Progenitor cell of endocrine pancreas (in vitro differentiated cells): ENCODE data around the gene TEKT2. TPM values are rescaled to one million over a fixed set of nuclear protein-coding genes. Genes with fewer than 3 reads are reported as not detected.

Source experiments
- DNase-seq: peaks from one replicate; pipeline ENCODE4 v3.0.0; 2021; ENCODE audit warnings: low spot score; ENCODE audit not compliant: unreplicated experiment
- H3K27ac Mint-ChIP-seq: 2 replicates; pipeline ENCODE4 v1.8.0; 2021; ENCODE audit warnings: mild to moderate bottlenecking, moderate library complexity, mixed read lengths
- H3K27me3 Mint-ChIP-seq: 2 replicates; pipeline ENCODE4 v1.8.0; 2021; ENCODE audit warnings: mixed read lengths
- H3K36me3 Mint-ChIP-seq: 2 replicates; pipeline ENCODE4 v1.8.0; 2022; ENCODE audit warnings: mixed read lengths; ENCODE audit not compliant: insufficient read depth
- H3K4me1 Mint-ChIP-seq: 2 replicates; pipeline ENCODE4 v1.8.0; 2021; ENCODE audit warnings: low read depth, mixed read lengths
- H3K4me3 Mint-ChIP-seq: 2 replicates; pipeline ENCODE4 v1.8.0; 2021; ENCODE audit warnings: low read depth, mild to moderate bottlenecking, moderate library complexity, mixed read lengths
- H3K9me3 Mint-ChIP-seq: 2 replicates; pipeline ENCODE4 v1.8.0; 2021; ENCODE audit warnings: low read depth, mixed read lengths
- total RNA-seq: library from RNA; stranded (reverse); gene quantifications from 2 replicates; pipeline ENCODE4 v1.2.1, GENCODE V29; 2021
- TF ChIP-seq, protein P1 (sequence below): fragments of 200-600 bp; sonication (generic); IDR thresholded peaks from one replicate; pipeline ENCODE4 v1.5.0; 2021; ENCODE audit warnings: antibody characterized with exemption, mild to moderate bottlenecking; ENCODE audit not compliant: unreplicated experiment

The TEKT2 gene
- total RNA-seq, 1 donor from 2014 or later = 20.2 TPM

DNA sequence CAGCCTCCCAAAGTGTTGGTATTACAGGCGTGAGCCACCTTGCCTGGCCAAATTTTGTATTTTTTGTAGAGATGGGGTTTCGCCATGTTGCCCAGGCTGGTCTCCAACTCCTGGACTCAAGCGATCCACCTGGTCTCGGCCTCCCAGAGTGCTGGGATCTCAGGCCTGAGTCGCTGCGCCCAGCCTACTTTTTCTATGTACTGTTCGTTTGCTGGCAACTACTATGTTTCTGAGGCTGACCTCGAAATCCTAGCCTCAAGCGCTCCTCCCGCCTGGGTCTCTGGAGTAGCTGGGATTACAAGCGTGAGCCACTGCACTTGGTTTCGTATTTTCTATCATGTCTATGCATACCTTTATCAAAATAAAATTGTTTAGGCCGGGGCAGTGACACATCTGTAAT lies 675 bp upstream of the TEKT2 start:
- Mint-ChIP-seq H3K4me3 (peak overlapping the region; percentile 73), H3K27me3 (no peaks in the 10 kb centered on the region), H3K9me3 (no peaks in the 10 kb centered on the region), H3K4me1 (peaks cover 6% of the 10 kb centered on the region), H3K27ac (no peak overlapping the region), H3K36me3 (no peaks in the 10 kb centered on the region)
- TF ChIP-seq, protein P1, sequence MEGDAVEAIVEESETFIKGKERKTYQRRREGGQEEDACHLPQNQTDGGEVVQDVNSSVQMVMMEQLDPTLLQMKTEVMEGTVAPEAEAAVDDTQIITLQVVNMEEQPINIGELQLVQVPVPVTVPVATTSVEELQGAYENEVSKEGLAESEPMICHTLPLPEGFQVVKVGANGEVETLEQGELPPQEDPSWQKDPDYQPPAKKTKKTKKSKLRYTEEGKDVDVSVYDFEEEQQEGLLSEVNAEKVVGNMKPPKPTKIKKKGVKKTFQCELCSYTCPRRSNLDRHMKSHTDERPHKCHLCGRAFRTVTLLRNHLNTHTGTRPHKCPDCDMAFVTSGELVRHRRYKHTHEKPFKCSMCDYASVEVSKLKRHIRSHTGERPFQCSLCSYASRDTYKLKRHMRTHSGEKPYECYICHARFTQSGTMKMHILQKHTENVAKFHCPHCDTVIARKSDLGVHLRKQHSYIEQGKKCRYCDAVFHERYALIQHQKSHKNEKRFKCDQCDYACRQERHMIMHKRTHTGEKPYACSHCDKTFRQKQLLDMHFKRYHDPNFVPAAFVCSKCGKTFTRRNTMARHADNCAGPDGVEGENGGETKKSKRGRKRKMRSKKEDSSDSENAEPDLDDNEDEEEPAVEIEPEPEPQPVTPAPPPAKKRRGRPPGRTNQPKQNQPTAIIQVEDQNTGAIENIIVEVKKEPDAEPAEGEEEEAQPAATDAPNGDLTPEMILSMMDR = no peak
- DNase-seq = no peak

GRCh38 chr1:36084497-36085115 lies 712 bp downstream of the TEKT2 start:
- DNase-seq = no peak
- Mint-ChIP-seq H3K27ac (peak overlapping the region; percentile 69), H3K4me3 (peak overlapping the region; percentile 73), H3K9me3 (no peaks in the 10 kb centered on the region), H3K36me3 (no peaks in the 10 kb centered on the region), H3K27me3 (no peaks in the 10 kb centered on the region), H3K4me1 (peaks cover 11% of the 10 kb centered on the region)
- TF ChIP-seq, protein P1 = no peak

DNA sequence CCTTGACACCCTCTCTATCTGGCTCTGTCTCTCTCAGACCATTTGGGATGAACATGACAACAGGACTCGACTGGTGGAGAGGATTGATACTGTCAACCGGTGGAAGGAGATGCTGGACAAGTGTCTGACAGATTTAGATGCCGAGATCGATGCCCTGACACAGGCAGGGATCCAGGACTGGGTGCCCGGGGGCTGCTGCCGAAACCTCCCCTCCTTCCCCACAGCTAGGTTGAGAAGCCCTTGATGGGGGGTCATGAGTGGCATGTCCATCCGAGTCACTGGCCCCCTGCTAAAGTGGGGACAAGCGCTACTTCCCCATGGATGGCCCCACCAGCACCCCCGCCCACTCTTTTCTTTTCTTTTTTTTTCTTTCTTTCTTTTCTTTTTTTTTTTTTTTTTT lies 1.2 kb downstream of the TEKT2 start:
- H3K27ac Mint-ChIP-seq = no peak overlapping the region
- no peaks in the 10 kb centered on the region for H3K9me3 Mint-ChIP-seq
- H3K27me3 Mint-ChIP-seq = no peaks in the 10 kb centered on the region
- TF ChIP-seq, protein P1 = no peak
- DNase-seq = no peak
- H3K4me1 Mint-ChIP-seq = peaks cover 16% of the 10 kb centered on the region
- no peaks in the 10 kb centered on the region for H3K36me3 Mint-ChIP-seq
- H3K4me3 Mint-ChIP-seq = peak overlapping the region; percentile 73

GRCh38 chr1:36085686-36086526 lies 2.0 kb downstream of the TEKT2 start:
- no peak for DNase-seq

More at GRCh38 chr1:36085686-36086526, 2.0 kb downstream of the TEKT2 start:
- no peak overlapping the region for H3K27ac Mint-ChIP-seq
- no peaks in the 10 kb centered on the region for H3K9me3 Mint-ChIP-seq
- no peaks in the 10 kb centered on the region for H3K27me3 Mint-ChIP-seq
- no peak overlapping the region for H3K4me3 Mint-ChIP-seq
- TF ChIP-seq, protein P1 = no peak
- H3K36me3 Mint-ChIP-seq = no peaks in the 10 kb centered on the region
- H3K4me1 Mint-ChIP-seq = peaks cover 16% of the 10 kb centered on the region
